MCF 10A (cell line): ENCODE results near the gene SEC24D. TPM values are rescaled to one million over a fixed set of nuclear protein-coding genes. Genes with fewer than 3 reads are reported as not detected.
A peak's percentile ranks its signal among the peaks of the same experiment; 100 is the strongest.

Experiments
- BruUV-seq: library from RNA; stranded (reverse); fragments of 400-500 nt; replicated peaks from 2 replicates; lab custom pipeline; 2021; lab: Mats Ljungman, UMichigan
- CTCF ChIA-PET: fragments of 300-600 bp; sonication (Branson Sonifier 250); formaldehyde crosslinking; extraction: SDS; loops from one replicate; lab custom pipeline; 2021; ENCODE audit warnings: antibody characterized with exemption, inconsistent platforms; lab: Yijun Ruan, JAX
- POLR2A ChIA-PET: fragments of 300-600, 350-650 bp; sonication (Branson Sonifier 250); formaldehyde crosslinking; extraction: SDS; loops from one replicate; lab custom pipeline; 2020; ENCODE audit warnings: antibody characterized with exemption, inconsistent platforms; lab: Yijun Ruan, JAX
- DNase-seq: peaks from one replicate; pipeline ENCODE4 v3.0.0-alpha.2; 2018; ENCODE audit not compliant: unreplicated experiment
- H3K27ac Mint-ChIP-seq: one replicate; pipeline ENCODE4 v1.8.0; 2022; ENCODE audit warnings: mild to moderate bottlenecking, low read depth, mixed read lengths; ENCODE audit not compliant: unreplicated experiment
- H3K27me3 Mint-ChIP-seq: one replicate; pipeline ENCODE4 v1.8.0; 2022; ENCODE audit warnings: mixed read lengths; ENCODE audit not compliant: insufficient read depth, unreplicated experiment
- H3K36me3 Mint-ChIP-seq: one replicate; pipeline ENCODE4 v1.8.0; 2022; ENCODE audit warnings: mild to moderate bottlenecking, moderate library complexity, mixed read lengths; ENCODE audit not compliant: insufficient read depth, unreplicated experiment
- H3K4me1 Mint-ChIP-seq: one replicate; pipeline ENCODE4 v1.8.0; 2022; ENCODE audit warnings: mixed read lengths; ENCODE audit not compliant: insufficient read depth, unreplicated experiment
- H3K4me3 Mint-ChIP-seq: one replicate; pipeline ENCODE4 v1.8.0; 2022; ENCODE audit warnings: mild to moderate bottlenecking, moderate library complexity, mixed read lengths; ENCODE audit not compliant: unreplicated experiment
- H3K9me3 Mint-ChIP-seq: one replicate; pipeline ENCODE4 v1.8.0; 2022; ENCODE audit warnings: mixed read lengths; ENCODE audit not compliant: unreplicated experiment
- CTCF ChIP-seq: fragments of 200-600 bp; IDR thresholded peaks from one replicate; pipeline ENCODE4 v1.8.0; 2022; ENCODE audit warnings: antibody characterized with exemption, mild to moderate bottlenecking; ENCODE audit not compliant: unreplicated experiment
- intact Hi-C: fragments of 100-400 bp; cut with micrococcal nuclease; formaldehyde crosslinking; loops from 2 replicates; pipeline ENCODE4 v1.14.1; 2022
- total RNA-seq: library from RNA; stranded (reverse); gene quantifications from 2 replicates; pipeline ENCODE4 v1.2.3, GENCODE V29; 2022

Gene SEC24D
- total RNA-seq, 1 experiment from 2014 or later = 117 TPM

- BruUV-seq = no TSS peak
- no peak for TF ChIP-seq CTCF
- H3K9me3 Mint-ChIP-seq = no peaks in the 10 kb centered on the region
- DNase-seq = no peak
- CTCF ChIA-PET = interaction anchor here (0.7 to 4.5 kb wide), 4 partner anchors 13 to 136 kb away, joined by 3 to 20 read pairs (median 8); no protein-coding TSS in a partner anchor
- H3K27me3 Mint-ChIP-seq = no peaks in the 10 kb centered on the region
- H3K4me1 Mint-ChIP-seq = peaks cover 11% of the 10 kb centered on the region
- H3K36me3 Mint-ChIP-seq = peaks cover 38% of the 10 kb centered on the region
- no peak overlapping the region for H3K4me3 Mint-ChIP-seq
- POLR2A ChIA-PET = interaction anchor here (0.7 to 1.6 kb wide), 3 partner anchors 10 to 82 kb away, joined by 3 to 4 read pairs (median 3); no protein-coding TSS in a partner anchor
- H3K27ac Mint-ChIP-seq = peak overlapping the region; percentile 64
- intact Hi-C loops = no loop called here
Observed at GRCh38 chr4:118754890-118755289, 81.0 kb downstream of the SEC24D start.

GRCh38 chr4:118753685-118754084, 82.2 kb downstream of the SEC24D start:
- TF ChIP-seq CTCF = no peak
- H3K27ac Mint-ChIP-seq = no peak overlapping the region
- no peaks in the 10 kb centered on the region for H3K9me3 Mint-ChIP-seq
- intact Hi-C loops = no loop called here
- no peak overlapping the region for H3K4me3 Mint-ChIP-seq
- BruUV-seq = no TSS peak
- POLR2A ChIA-PET = interaction anchor here (1.6 kb wide), 1 partner anchor 12 kb away, joined by 4 read pairs; no protein-coding TSS in a partner anchor
- no peaks in the 10 kb centered on the region for H3K27me3 Mint-ChIP-seq
- CTCF ChIA-PET = interaction anchor here (0.6 to 1.3 kb wide), 8 partner anchors 18 to 228 kb away, joined by 3 to 7 read pairs (median 4); no protein-coding TSS in a partner anchor
- peaks cover 26% of the 10 kb centered on the region for H3K36me3 Mint-ChIP-seq
- no peaks in the 10 kb centered on the region for H3K4me1 Mint-ChIP-seq
- DNase-seq = no peak

GRCh38 chr4:118753096-118753495, 82.8 kb downstream of the SEC24D start:
- no peaks in the 10 kb centered on the region for H3K27me3 Mint-ChIP-seq
- no peaks in the 10 kb centered on the region for H3K9me3 Mint-ChIP-seq
- BruUV-seq = no TSS peak
- peak overlapping the region; percentile 39 for H3K27ac Mint-ChIP-seq
- H3K36me3 Mint-ChIP-seq = peaks cover 25% of the 10 kb centered on the region
- H3K4me3 Mint-ChIP-seq = no peak overlapping the region
- no peaks in the 10 kb centered on the region for H3K4me1 Mint-ChIP-seq
- ChIA-PET POLR2A (no interaction called here), CTCF (interaction anchor here (0.6 to 1.3 kb wide), 8 partner anchors 12 to 229 kb away, joined by 3 to 5 read pairs (median 4); no protein-coding TSS in a partner anchor)
- intact Hi-C loops = no loop called here
- no peak for DNase-seq
- no peak for TF ChIP-seq CTCF

- intact Hi-C loops = no loop called here
- H3K27me3 Mint-ChIP-seq = no peaks in the 10 kb centered on the region
- TF ChIP-seq CTCF = no peak
- no peak for DNase-seq
- CTCF ChIA-PET = interaction anchor here (0.7 to 1.2 kb wide), 3 partner anchors 11 to 216 kb away, joined by 3 to 5 read pairs (median 5); no protein-coding TSS in a partner anchor
- peaks cover 25% of the 10 kb centered on the region for H3K36me3 Mint-ChIP-seq
- H3K9me3 Mint-ChIP-seq = no peaks in the 10 kb centered on the region
- H3K4me1 Mint-ChIP-seq = no peaks in the 10 kb centered on the region
- no peak overlapping the region for H3K4me3 Mint-ChIP-seq
- H3K27ac Mint-ChIP-seq = peak overlapping the region; percentile 39
- no TSS peak for BruUV-seq
- POLR2A ChIA-PET = no interaction called here
Observed at GRCh38 chr4:118752551-118752950, 83.4 kb downstream of the SEC24D start.
